H9 (cell line): ENCODE measurements around the gene ATP6V0A1. TPM values are rescaled to one million over a fixed set of nuclear protein-coding genes. Genes with fewer than 3 reads are reported as not detected.

Experiments
- DNase-seq: peaks from one replicate; pipeline ENCODE4 v3.0.0-alpha.2; 2017
- H2AFZ ChIP-seq: one replicate; pipeline ENCODE4 v1.6.1; 2013; ENCODE audit warnings: mild to moderate bottlenecking, low read length, control low read depth, moderate library complexity
- H2AK5ac ChIP-seq: 2 replicates; pipeline ENCODE4 v1.6.1; 2013; ENCODE audit warnings: low read length, control low read depth, mixed read lengths; ENCODE audit not compliant: insufficient read length
- H2BK120ac ChIP-seq: one replicate; pipeline ENCODE4 v1.6.1; 2013; ENCODE audit warnings: low read depth, mild to moderate bottlenecking, low read length, control low read depth, inconsistent platforms; ENCODE audit not compliant: poor library complexity, severe bottlenecking
- H2BK12ac ChIP-seq: 2 replicates; pipeline ENCODE4 v1.6.1; 2013; ENCODE audit warnings: low read length, control low read depth, mixed read lengths, low read depth; ENCODE audit not compliant: insufficient read length
- H2BK15ac ChIP-seq: 2 replicates; pipeline ENCODE4 v1.6.1; 2013; ENCODE audit warnings: low read depth, low read length, control low read depth
- H2BK20ac ChIP-seq: one replicate; pipeline ENCODE4 v1.6.1; 2013; ENCODE audit warnings: low read depth, mild to moderate bottlenecking, low read length, control low read depth, inconsistent platforms; ENCODE audit not compliant: poor library complexity, severe bottlenecking
- H2BK5ac ChIP-seq: 2 replicates; pipeline ENCODE4 v1.6.1; 2013; ENCODE audit warnings: low read length, control low read depth, mixed read lengths; ENCODE audit not compliant: insufficient read length
- H3K14ac ChIP-seq: 2 replicates; pipeline ENCODE4 v1.6.1; 2013; ENCODE audit warnings: low read length, control low read depth; ENCODE audit not compliant: insufficient read depth
- H3K18ac ChIP-seq: 2 replicates; pipeline ENCODE4 v1.6.1; 2013; ENCODE audit warnings: low read depth, mild to moderate bottlenecking, mixed read lengths, low read length, control low read depth; ENCODE audit not compliant: insufficient read length
- H3K23ac ChIP-seq: 2 replicates; pipeline ENCODE4 v1.6.1; 2013; ENCODE audit warnings: low read length, control low read depth, mixed read lengths, low read depth; ENCODE audit not compliant: insufficient read length
- H3K23me2 ChIP-seq: 2 replicates; pipeline ENCODE4 v1.6.1; 2013; ENCODE audit warnings: low read depth, mild to moderate bottlenecking, mixed read lengths, low read length, control low read depth; ENCODE audit not compliant: insufficient read length, poor library complexity, severe bottlenecking
- H3K27ac ChIP-seq: 2 replicates; pipeline ENCODE4 v1.5.1; 2013; ENCODE audit warnings: low read length, control low read depth, mixed read lengths, low read depth; ENCODE audit not compliant: insufficient read length
- H3K27me3 ChIP-seq: 2 replicates; pipeline ENCODE4 v1.6.1; 2013; ENCODE audit warnings: low read length, control low read depth, inconsistent platforms; ENCODE audit not compliant: insufficient read depth
- H3K4ac ChIP-seq: 2 replicates; pipeline ENCODE4 v1.6.1; 2013; ENCODE audit warnings: low read depth, mild to moderate bottlenecking, control low read depth, inconsistent platforms, low read length, moderate library complexity
- H3K4me1 ChIP-seq: 2 replicates; pipeline ENCODE4 v1.6.1; 2013; ENCODE audit warnings: low read length, control low read depth, inconsistent platforms; ENCODE audit not compliant: insufficient read depth
- H3K4me2 ChIP-seq: 2 replicates; pipeline ENCODE4 v1.6.1; 2013; ENCODE audit warnings: low read length, control low read depth, mixed read lengths; ENCODE audit not compliant: insufficient read length, insufficient read depth
- H3K56ac ChIP-seq: 2 replicates; pipeline ENCODE4 v1.6.1; 2013; ENCODE audit warnings: low read depth, mild to moderate bottlenecking, mixed read lengths, low read length, control low read depth; ENCODE audit not compliant: insufficient read length
- H3K79me1 ChIP-seq: 2 replicates; pipeline ENCODE4 v1.6.1; 2013; ENCODE audit warnings: low read depth, mild to moderate bottlenecking, moderate library complexity, low read length, control low read depth, inconsistent platforms; ENCODE audit not compliant: insufficient read depth, poor library complexity, severe bottlenecking
- H3K79me2 ChIP-seq: 2 replicates; pipeline ENCODE4 v1.6.1; 2013; ENCODE audit warnings: low read length, control low read depth, inconsistent platforms; ENCODE audit not compliant: insufficient read depth
- H3K9ac ChIP-seq: 2 replicates; pipeline ENCODE4 v1.6.1; 2013; ENCODE audit warnings: low read length, control low read depth, mixed read lengths; ENCODE audit not compliant: insufficient read length; ENCODE audit errors: extremely low read depth
- H3K9me3 ChIP-seq: one replicate; pipeline ENCODE4 v1.6.1; 2013; ENCODE audit warnings: low read depth, low read length, inconsistent platforms; ENCODE audit not compliant: control insufficient read depth
- H3T11ph ChIP-seq: one replicate; pipeline ENCODE4 v1.6.1; 2013; ENCODE audit warnings: mild to moderate bottlenecking, low read length, control low read depth, inconsistent platforms
- H4K20me1 ChIP-seq: one replicate; pipeline ENCODE4 v1.6.1; 2013; ENCODE audit not compliant: control insufficient read depth, insufficient read length, insufficient read depth
- H4K5ac ChIP-seq: 2 replicates; pipeline ENCODE4 v1.6.1; 2013; ENCODE audit warnings: low read depth, mild to moderate bottlenecking, mixed read lengths, low read length, control low read depth; ENCODE audit not compliant: insufficient read length
- H4K8ac ChIP-seq: replicated peaks from 2 replicates; pipeline ENCODE4 v1.6.1; 2013; ENCODE audit warnings: low read length, control low read depth, mixed read lengths, low read depth; ENCODE audit not compliant: insufficient read length
- H4K91ac ChIP-seq: 2 replicates; pipeline ENCODE4 v1.6.1; 2013; ENCODE audit warnings: low read depth, mild to moderate bottlenecking, moderate library complexity, mixed read lengths, low read length, control low read depth; ENCODE audit not compliant: insufficient read length
- H3K27ac Mint-ChIP-seq, 3 experiments: 2 replicates in 2 of 3; 3 replicates in 1 of 3; pipeline ENCODE4 v1.8.0; 2020 to 2021; ENCODE audit warnings: mixed read lengths in 3 of 3, mild to moderate bottlenecking in 1 of 3, moderate library complexity in 1 of 3
- H3K27me3 Mint-ChIP-seq: 2 replicates; pipeline ENCODE4 v1.8.0; 2021; ENCODE audit warnings: low read depth, mild to moderate bottlenecking, moderate library complexity, mixed read lengths
- H3K36me3 Mint-ChIP-seq, 3 experiments: 2 replicates in 2 of 3; 3 replicates in 1 of 3; pipeline ENCODE4 v1.8.0; 2020 to 2021; ENCODE audit warnings: low read depth in 3 of 3, mixed read lengths in 3 of 3; ENCODE audit not compliant: insufficient read depth in 1 of 3
- H3K4me1 Mint-ChIP-seq, 2 experiments: 2 replicates each; pipeline ENCODE4 v1.8.0; 2020; ENCODE audit warnings: mixed read lengths in 2 of 2
- H3K4me3 Mint-ChIP-seq, 2 experiments: 2 replicates in 1 of 2; 3 replicates in 1 of 2; pipeline ENCODE4 v1.8.0; 2020 to 2021; ENCODE audit warnings: mild to moderate bottlenecking in 2 of 2, mixed read lengths in 2 of 2, moderate library complexity in 1 of 2
- H3K9me3 Mint-ChIP-seq, 2 experiments: 2 replicates in 1 of 2; 3 replicates in 1 of 2; pipeline ENCODE4 v1.8.0; 2020; ENCODE audit warnings: mild to moderate bottlenecking in 2 of 2, mixed read lengths in 2 of 2, moderate library complexity in 1 of 2
- WGBS: extraction: QIAGEN DNeasy Blood & Tissue Kit; methylation state at CpG from one replicate; pipeline ENCODE4 v1.1.7; 2013; ENCODE audit warnings: missing lambda C conversion rate, low lambda C conversion rate, mixed read lengths; ENCODE audit not compliant: insufficient read length; ENCODE audit errors: extremely low coverage; 5-methylcytosine and 5-hydroxymethylcytosine counted together
- total RNA-seq: library from RNA; stranded (reverse); gene quantifications from 2 replicates; pipeline ENCODE4 v1.2.1, GENCODE V29; 2021
- TF ChIP-seq, protein P1 (sequence below): fragments of 200-600 bp; sonication (generic); conservative IDR thresholded peaks from 3 replicates; pipeline ENCODE4 v1.8.0; 2021; ENCODE audit warnings: antibody characterized with exemption, mild to moderate bottlenecking

ATP6V0A1 gene
- total RNA-seq, 1 experiment from 2014 or later, result 54.1 TPM

DNA sequence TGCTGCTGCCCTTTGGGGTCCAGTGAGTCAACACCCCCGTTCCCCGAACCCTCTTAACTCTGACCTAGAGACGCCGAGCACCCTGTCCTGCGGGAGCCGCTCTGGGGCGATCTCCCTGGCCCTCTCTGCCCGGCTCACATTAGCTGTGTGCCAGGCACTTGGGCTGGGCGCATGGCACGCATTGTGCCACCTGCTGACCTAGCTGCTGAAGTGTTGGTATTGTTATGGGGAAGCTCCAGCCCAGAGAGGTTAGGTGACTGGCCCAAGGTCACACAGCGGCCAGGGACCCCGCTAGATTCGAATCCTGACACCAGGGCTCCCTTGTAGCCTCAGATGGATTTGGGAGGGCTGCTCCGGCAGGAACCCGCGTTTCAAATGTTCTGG, 95.2 kb downstream of the ATP6V0A1 start:
- no CpG with 5 or more reads among the region's 16 CpGs for WGBS
- Histone ChIP-seq H2BK12ac (no peak overlapping the region), H3K4me2 (peak overlapping the region; percentile 43), H2BK15ac (no peak overlapping the region), H2BK20ac (no peak overlapping the region), H3K23me2 (peaks cover 10% of the 10 kb centered on the region), H3T11ph (no peak overlapping the region), H4K91ac (no peak overlapping the region), H3K27ac (no peak overlapping the region), H2AK5ac (no peak overlapping the region), H2BK5ac (no peak overlapping the region), H4K8ac (no peak overlapping the region), H3K4ac (no peak overlapping the region), H4K20me1 (no peaks in the 10 kb centered on the region), H3K56ac (no peak overlapping the region), H3K14ac (no peak overlapping the region; the same call in 1 of the 2 replicates), H3K79me1 (no peaks in the 10 kb centered on the region), H4K5ac (no peak overlapping the region), H3K79me2 (no peaks in the 10 kb centered on the region), H3K9me3 (no peaks in the 10 kb centered on the region), H2BK120ac (no peak overlapping the region), H3K18ac (no peak overlapping the region), H3K4me1 (no peaks in the 10 kb centered on the region), H3K27me3 (no peaks in the 10 kb centered on the region), H3K9ac (no peak overlapping the region), H3K23ac (no peak overlapping the region), H2AFZ (no peak overlapping the region)
- Mint-ChIP-seq H3K9me3 (no peaks in the 10 kb centered on the region), H3K36me3 (no peaks in the 10 kb centered on the region), H3K4me1 (peaks cover 13 to 31% of the 10 kb centered on the region in 2 experiments), H3K4me3 (peak overlapping the region; percentile 85 to 92), H3K27me3 (peaks cover 6% of the 10 kb centered on the region; the same call in 1 of the 2 replicates), H3K27ac (no peak overlapping the region)
- TF ChIP-seq, protein P1, sequence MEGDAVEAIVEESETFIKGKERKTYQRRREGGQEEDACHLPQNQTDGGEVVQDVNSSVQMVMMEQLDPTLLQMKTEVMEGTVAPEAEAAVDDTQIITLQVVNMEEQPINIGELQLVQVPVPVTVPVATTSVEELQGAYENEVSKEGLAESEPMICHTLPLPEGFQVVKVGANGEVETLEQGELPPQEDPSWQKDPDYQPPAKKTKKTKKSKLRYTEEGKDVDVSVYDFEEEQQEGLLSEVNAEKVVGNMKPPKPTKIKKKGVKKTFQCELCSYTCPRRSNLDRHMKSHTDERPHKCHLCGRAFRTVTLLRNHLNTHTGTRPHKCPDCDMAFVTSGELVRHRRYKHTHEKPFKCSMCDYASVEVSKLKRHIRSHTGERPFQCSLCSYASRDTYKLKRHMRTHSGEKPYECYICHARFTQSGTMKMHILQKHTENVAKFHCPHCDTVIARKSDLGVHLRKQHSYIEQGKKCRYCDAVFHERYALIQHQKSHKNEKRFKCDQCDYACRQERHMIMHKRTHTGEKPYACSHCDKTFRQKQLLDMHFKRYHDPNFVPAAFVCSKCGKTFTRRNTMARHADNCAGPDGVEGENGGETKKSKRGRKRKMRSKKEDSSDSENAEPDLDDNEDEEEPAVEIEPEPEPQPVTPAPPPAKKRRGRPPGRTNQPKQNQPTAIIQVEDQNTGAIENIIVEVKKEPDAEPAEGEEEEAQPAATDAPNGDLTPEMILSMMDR, result no peak
- DNase-seq, result no peak
